Measurements from ENCODE around the gene EMX1. TPM values are rescaled to one million over a fixed set of nuclear protein-coding genes. Genes with fewer than 3 reads are reported as not detected.
"Not testable (repeated sequence)": the region's sequence is repeated elsewhere in the genome, so short reads cannot be mapped to it uniquely, and the experiment has no call there.

EMX1 gene
- total RNA-seq, 1 donor from 2014 or later: not detected

DNA sequence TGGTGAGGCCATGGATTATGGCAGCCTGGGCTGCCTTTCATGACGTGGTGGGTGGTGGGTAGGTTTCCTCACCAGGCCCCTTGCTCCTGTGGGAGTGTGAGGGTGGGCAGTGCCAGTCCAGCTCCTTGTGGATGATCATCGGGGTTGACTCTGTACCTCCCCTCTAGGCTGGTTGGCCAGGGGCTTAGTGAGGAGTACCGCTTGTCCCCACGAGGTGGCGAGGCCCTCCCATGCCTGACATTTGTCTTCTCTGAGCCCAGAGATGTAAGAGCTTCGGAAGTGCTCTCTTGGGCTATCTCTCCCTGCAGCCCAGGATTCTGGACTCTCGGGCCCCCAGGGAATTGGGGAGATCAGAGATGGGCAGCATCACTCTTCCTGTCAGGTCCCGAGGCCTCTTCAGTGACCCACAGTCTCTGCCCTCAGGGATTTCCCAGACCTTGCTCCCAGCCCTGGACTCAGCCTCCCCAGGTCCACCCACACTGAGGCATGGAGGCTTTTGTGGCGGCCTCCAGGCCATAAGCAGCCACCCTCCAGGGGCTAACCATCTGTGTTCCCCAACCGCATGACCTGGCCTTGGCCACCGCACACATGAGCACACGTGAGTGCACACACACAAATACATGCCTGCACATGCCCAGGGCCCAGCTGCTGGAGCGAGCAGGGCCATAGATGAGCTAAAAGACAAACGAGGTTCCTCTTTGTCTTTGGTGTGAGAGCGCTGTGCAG lies 23.6 kb upstream of the EMX1 start:
- Mint-ChIP-seq H3K4me1 (ENCODE audit: low read depth) (no peaks in the 10 kb centered on the region), H3K36me3 (ENCODE audit: low read depth) (no peaks in the 10 kb centered on the region), H3K4me3 (no peak overlapping the region), H3K9me3 (no peaks in the 10 kb centered on the region), H3K27ac (no peak overlapping the region), H3K27me3 (ENCODE audit: insufficient read depth) (peaks cover 23% of the 10 kb centered on the region)
- DNase-seq (ENCODE audit: low spot score): peak; percentile 16
- intact Hi-C loops (cut with micrococcal nuclease): loop anchor here (2.0 kb wide), 1 partner anchor 23 kb away; the partner anchor contains the start of gene EMX1

DNA sequence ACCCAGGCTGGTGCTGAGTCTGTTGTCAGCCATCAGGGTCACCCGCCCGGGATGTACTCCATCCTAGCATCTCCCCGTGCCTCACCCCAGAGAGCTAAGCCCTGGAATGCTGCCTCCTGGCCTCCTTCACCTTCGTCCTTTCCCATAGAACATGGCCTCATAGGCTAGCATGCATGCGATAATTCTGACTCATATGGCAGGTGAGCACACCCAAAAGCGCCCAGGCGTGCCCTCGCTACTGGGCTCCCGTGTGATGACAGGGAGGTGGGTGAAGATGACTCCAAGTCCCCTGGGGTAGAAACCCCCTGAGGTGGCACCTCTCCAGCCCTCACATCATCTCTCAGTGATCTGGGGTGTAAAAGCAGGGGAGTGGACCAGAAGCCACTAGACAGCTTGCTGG lies 22.8 kb upstream of the EMX1 start:
- intact Hi-C loops (cut with micrococcal nuclease): no loop called here
- no peak overlapping the region for H3K4me3 Mint-ChIP-seq
- H3K9me3 Mint-ChIP-seq: no peaks in the 10 kb centered on the region
- peaks cover 22% of the 10 kb centered on the region for H3K27me3 Mint-ChIP-seq (ENCODE audit: insufficient read depth)
- H3K4me1 Mint-ChIP-seq (ENCODE audit: low read depth): no peaks in the 10 kb centered on the region
- no peak for DNase-seq (ENCODE audit: low spot score)
- no peaks in the 10 kb centered on the region for H3K36me3 Mint-ChIP-seq (ENCODE audit: low read depth)
- no peak overlapping the region for H3K27ac Mint-ChIP-seq

DNA sequence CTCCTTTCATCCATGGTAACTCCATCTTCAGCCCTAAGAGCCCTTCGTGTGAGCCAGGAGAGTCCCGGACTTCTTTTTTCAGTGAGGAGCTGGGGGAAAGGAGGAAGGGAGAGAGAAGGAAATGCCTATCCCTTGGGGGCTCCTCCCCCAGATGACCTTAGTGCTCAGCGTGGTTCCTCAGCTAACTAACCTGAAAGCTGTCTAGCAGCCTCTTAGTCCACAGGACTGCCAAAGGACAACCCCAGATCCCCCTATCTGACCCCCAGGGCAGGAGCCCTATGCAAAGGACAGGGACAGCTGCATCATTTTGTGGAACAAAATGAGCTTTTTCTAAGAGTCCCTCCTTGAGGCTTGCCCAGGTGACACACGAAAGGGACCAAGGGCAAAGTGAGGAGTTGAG lies 22.2 kb upstream of the EMX1 start:
- Mint-ChIP-seq H3K27me3 (ENCODE audit: insufficient read depth) (peaks cover 18% of the 10 kb centered on the region), H3K4me1 (ENCODE audit: low read depth) (no peaks in the 10 kb centered on the region), H3K4me3 (no peak overlapping the region), H3K9me3 (no peaks in the 10 kb centered on the region), H3K36me3 (ENCODE audit: low read depth) (no peaks in the 10 kb centered on the region), H3K27ac (no peak overlapping the region)
- DNase-seq (ENCODE audit: low spot score): no peak
- intact Hi-C loops (cut with micrococcal nuclease): no loop called here

DNA sequence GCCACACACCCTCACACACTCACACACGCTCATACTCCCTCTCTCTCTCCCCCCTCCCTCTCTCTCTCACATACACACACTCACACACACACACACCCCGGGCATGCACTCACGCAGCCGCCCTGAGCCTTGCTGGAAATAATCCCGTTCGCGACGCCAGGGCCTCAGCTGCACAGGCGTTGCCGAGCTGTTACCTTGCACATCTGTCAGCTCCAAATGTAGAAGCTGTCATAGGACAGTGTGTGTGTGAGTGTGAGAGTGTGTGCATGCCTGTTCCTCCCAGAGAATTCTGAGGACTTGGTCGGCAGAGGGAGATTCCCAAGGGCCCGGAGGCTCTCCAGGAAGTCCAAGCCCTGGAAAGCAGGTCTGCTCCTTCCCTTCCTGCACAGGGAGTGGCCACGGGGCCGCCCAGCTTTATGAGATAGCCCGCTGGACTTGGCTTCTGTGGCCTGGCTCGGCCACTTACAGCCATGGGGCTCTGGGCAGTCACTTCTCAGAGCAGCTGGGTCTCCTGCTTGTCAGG lies 21.5 kb upstream of the EMX1 start:
- Mint-ChIP-seq H3K27ac (no peak overlapping the region), H3K4me3 (no peak overlapping the region), H3K4me1 (ENCODE audit: low read depth) (no peaks in the 10 kb centered on the region), H3K27me3 (ENCODE audit: insufficient read depth) (peaks cover 23% of the 10 kb centered on the region), H3K36me3 (ENCODE audit: low read depth) (no peaks in the 10 kb centered on the region), H3K9me3 (no peaks in the 10 kb centered on the region)
- intact Hi-C loops (cut with micrococcal nuclease): no loop called here
- no peak for DNase-seq (ENCODE audit: low spot score)

DNA sequence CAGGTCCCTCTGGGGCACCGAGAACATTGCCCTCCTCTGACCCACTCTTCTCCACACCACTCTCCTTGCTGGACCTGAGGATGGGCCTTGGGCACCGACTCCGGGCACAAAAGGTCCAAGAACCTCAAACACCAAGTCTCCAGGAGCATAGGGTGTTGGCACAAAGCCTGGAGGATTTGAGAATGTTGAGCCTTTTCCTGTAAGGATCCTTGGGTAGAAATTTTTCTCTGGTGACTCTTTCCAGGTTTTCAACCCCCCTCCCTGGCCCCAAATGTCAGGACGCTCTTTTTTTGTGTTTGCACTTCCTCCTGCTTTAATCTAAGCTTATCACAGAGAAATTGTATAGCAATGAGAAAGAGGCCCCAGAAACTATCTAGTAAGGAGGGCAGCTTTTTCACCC lies 20.9 kb upstream of the EMX1 start:
- H3K27me3 Mint-ChIP-seq (ENCODE audit: insufficient read depth): peaks cover 30% of the 10 kb centered on the region
- H3K36me3 Mint-ChIP-seq (ENCODE audit: low read depth): no peaks in the 10 kb centered on the region
- intact Hi-C loops (cut with micrococcal nuclease): no loop called here
- DNase-seq (ENCODE audit: low spot score): no peak
- no peaks in the 10 kb centered on the region for H3K4me1 Mint-ChIP-seq (ENCODE audit: low read depth)
- no peak overlapping the region for H3K27ac Mint-ChIP-seq
- H3K9me3 Mint-ChIP-seq: no peaks in the 10 kb centered on the region
- no peak overlapping the region for H3K4me3 Mint-ChIP-seq

DNA sequence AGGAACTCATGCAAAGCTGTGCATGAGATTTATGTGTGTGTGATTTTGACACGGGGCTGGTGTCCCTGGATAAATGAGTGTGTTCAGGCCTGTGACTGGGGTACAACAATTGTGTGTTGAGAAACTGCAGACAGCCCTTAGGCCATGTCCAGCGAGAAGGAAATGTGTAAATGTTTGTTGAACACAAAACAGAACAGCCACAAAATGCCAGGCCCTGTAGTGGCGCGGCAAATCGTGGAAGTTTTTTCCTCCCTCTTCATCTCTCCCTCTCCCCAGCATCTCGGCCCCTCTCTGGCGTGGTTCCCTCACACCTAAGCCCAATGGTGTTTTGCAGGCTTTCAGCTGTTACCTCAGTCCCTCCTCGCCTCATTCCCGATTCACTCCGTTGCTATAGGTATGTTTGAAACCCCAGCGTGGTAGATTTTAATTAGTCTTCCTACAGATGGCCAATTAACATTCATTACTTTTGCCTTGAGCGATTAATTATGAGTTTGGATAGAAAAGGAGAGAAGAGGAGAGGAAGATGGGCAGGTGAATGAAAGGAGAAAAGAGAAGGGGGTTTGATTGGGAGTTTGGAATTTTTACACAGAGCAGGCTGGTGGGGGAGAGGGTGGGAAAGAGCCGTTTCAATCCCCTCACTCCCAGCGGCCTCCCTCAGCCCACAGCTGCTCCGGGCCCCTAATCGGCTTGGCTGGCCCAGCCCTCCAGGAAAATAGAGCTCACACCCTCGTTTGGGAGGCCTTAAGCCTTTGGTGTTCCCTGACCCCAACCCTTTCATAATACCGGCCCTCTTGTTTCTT lies 19.3 kb upstream of the EMX1 start:
- peaks cover 36% of the 10 kb centered on the region for H3K27me3 Mint-ChIP-seq (ENCODE audit: insufficient read depth)
- H3K27ac Mint-ChIP-seq: no peak overlapping the region
- no peaks in the 10 kb centered on the region for H3K4me1 Mint-ChIP-seq (ENCODE audit: low read depth)
- H3K36me3 Mint-ChIP-seq (ENCODE audit: low read depth): no peaks in the 10 kb centered on the region
- no peak overlapping the region for H3K4me3 Mint-ChIP-seq
- intact Hi-C loops (cut with micrococcal nuclease): no loop called here
- H3K9me3 Mint-ChIP-seq: no peaks in the 10 kb centered on the region
- no peak for DNase-seq (ENCODE audit: low spot score)

DNA sequence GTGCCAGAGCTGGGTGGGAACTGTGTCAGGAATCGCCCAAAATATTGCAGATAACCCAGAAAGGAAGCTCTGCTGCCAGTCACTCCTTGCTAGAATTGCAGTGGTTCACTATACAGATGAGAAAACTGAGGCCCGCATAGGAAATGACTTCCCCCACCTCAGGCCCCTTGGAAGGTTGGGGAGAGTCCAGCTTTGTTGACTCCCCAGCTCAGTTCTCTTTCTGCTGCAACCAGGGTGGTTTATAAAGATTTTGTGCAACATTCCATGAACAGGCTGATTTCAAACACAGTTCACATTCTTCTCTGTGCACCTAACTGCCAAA lies 18.8 kb upstream of the EMX1 start:
- Mint-ChIP-seq H3K9me3 (no peaks in the 10 kb centered on the region), H3K27me3 (ENCODE audit: insufficient read depth) (peaks cover 40% of the 10 kb centered on the region), H3K36me3 (ENCODE audit: low read depth) (no peaks in the 10 kb centered on the region), H3K27ac (no peak overlapping the region), H3K4me1 (ENCODE audit: low read depth) (no peaks in the 10 kb centered on the region), H3K4me3 (no peak overlapping the region)
- intact Hi-C loops (cut with micrococcal nuclease): no loop called here
- DNase-seq (ENCODE audit: low spot score): no peak

DNA sequence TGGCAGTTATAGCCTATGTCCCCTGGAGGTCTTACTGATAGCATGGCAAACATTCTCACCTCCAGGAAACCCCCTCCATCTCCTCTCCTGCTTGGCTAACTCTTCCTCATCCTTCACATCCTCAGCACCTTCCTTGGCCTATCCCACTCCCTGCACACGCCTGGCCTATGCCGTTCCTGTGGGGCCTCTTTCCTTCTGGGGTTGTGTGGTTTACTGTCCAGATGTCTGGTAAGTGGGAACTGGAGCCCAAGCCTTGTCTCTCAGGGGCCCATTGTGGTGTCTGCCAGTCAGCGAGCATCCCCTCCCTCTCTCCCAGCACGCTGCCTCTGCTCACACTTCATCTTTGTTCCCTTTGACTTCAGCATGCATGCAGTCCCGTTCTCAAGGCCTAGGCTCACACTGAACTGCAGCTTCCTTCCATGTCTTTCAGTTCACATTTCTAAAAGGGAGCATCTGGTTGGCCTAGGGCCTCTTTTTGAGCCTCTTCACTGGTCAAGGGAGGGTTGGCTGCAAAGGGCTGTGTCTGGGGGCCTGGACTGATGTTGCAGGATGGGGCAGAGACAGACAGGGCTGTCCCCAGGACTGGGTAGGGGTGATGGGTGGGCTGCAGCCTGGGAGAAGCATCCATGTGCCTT lies 17.0 kb upstream of the EMX1 start:
- Mint-ChIP-seq H3K9me3 (no peaks in the 10 kb centered on the region), H3K36me3 (ENCODE audit: low read depth) (no peaks in the 10 kb centered on the region), H3K27me3 (ENCODE audit: insufficient read depth) (peaks cover 44% of the 10 kb centered on the region), H3K27ac (no peak overlapping the region), H3K4me1 (ENCODE audit: low read depth) (no peaks in the 10 kb centered on the region), H3K4me3 (no peak overlapping the region)
- intact Hi-C loops (cut with micrococcal nuclease): no loop called here
- DNase-seq (ENCODE audit: low spot score): no peak

DNA sequence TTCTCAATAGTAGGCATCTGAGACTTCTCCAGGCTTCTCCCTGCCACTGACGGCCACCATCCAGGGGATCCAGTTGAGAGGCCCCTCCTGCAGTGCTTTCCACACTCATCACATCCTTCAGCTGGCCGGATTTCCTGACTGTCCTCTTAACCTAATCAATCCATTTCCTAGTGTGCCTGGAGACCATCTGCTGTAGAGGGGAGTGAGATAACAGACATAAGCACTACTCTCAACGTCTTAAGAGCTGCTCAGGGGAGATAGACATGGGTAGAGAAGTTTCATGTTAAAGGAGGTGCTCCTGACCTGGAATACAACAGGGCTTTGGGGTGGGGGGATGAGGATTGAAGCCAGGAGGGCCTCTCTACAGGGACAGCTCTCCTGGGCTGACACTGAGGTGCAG lies 15.9 kb upstream of the EMX1 start:
- Mint-ChIP-seq H3K27ac (no peak overlapping the region), H3K36me3 (ENCODE audit: low read depth) (no peaks in the 10 kb centered on the region), H3K9me3 (no peaks in the 10 kb centered on the region), H3K4me3 (no peak overlapping the region), H3K4me1 (ENCODE audit: low read depth) (no peaks in the 10 kb centered on the region), H3K27me3 (ENCODE audit: insufficient read depth) (peaks cover 41% of the 10 kb centered on the region)
- intact Hi-C loops (cut with micrococcal nuclease): no loop called here
- no peak for DNase-seq (ENCODE audit: low spot score)

DNA sequence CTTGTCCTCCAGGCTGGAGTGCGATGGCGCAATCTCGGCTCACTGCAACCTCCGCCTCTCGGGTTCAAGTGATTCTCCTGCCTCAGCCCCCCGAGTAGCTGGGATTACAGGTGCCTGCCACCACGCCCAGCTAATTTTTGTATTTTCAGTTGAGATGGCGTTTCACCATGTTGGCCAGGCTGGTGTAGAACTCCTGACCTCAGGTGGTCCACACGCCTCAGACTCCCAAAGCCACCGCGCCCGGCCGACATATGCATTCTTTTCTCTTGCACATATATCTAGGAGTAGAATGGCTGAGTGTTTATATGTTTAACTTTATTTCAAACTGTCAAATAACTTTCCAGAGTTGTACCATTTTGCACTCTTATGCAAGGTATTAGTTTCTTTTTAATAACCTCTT lies 9.9 kb upstream of the EMX1 start:
- H3K4me1 Mint-ChIP-seq (ENCODE audit: low read depth); H3K9me3 Mint-ChIP-seq; H3K27ac Mint-ChIP-seq; H3K36me3 Mint-ChIP-seq (ENCODE audit: low read depth); DNase-seq (ENCODE audit: low spot score); intact Hi-C loops (cut with micrococcal nuclease); H3K4me3 Mint-ChIP-seq: not testable (repeated sequence)
- H3K27me3 Mint-ChIP-seq (ENCODE audit: insufficient read depth): peaks cover 58% of the 10 kb centered on the region

DNA sequence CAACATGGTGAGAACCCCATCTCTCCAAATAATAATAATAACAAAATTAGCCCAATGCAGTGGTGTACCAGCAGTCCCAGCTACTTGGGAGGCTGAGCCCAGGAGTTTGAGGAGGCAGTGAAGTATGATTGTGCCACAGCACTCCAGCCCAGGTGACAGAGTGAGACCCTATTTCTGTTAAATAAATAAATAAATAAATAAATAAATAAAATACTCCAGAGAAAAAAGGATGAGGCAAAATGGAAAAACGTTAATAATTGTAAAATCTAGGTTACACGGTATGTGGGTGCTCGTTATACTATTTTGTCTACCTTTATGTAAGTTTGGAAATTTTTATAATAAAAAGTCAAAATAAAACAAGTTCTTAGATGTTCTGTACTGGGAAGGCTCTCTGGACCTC lies 8.6 kb upstream of the EMX1 start:
- Mint-ChIP-seq H3K4me1 (ENCODE audit: low read depth) (no peaks in the 10 kb centered on the region), H3K4me3 (no peak overlapping the region), H3K9me3 (no peaks in the 10 kb centered on the region), H3K27me3 (ENCODE audit: insufficient read depth) (peaks cover 61% of the 10 kb centered on the region), H3K27ac (no peak overlapping the region), H3K36me3 (ENCODE audit: low read depth) (no peaks in the 10 kb centered on the region)
- DNase-seq (ENCODE audit: low spot score): no peak
- intact Hi-C loops (cut with micrococcal nuclease): no loop called here

DNA sequence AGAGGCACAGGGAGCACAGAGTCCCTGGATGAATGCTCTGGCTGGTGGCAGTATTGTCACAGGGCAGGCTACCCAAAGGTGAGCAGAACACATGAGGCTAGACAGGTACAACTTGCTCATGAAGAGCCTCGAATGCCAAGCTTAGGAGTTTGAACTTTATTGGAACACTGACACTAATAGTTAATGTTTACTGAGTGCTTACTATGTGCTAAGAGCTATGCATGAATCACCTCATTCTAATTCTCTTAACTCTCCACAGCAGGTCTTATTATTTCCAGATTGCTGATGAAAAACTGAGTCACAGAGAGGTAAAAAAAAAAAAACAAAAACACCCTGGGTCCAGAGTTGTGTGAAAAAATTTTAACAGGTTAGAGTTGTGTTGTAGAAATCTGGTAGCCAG lies 6.1 kb upstream of the EMX1 start:
- Mint-ChIP-seq H3K27me3 (ENCODE audit: insufficient read depth) (peaks cover 75% of the 10 kb centered on the region), H3K4me3 (no peak overlapping the region), H3K9me3 (no peaks in the 10 kb centered on the region), H3K27ac (no peak overlapping the region), H3K36me3 (ENCODE audit: low read depth) (no peaks in the 10 kb centered on the region), H3K4me1 (ENCODE audit: low read depth) (peaks cover 18% of the 10 kb centered on the region)
- intact Hi-C loops (cut with micrococcal nuclease): loop anchor here (10.0 kb wide), 1 partner anchor 384 kb away; the partner anchor contains the start of gene EGR4
- no peak for DNase-seq (ENCODE audit: low spot score)

Measured in activated T-helper 1 cell treated with anti-CD3 and anti-CD28 coated beads, Interleukin-12 subunit alpha, Interleukin-12 subunit beta, Interleukin-2, Interleukin-4 antibody, amounts not matched to agents 30 ng/mL and 10 ng/mL and 1 ng/mL, durations not matched to agents 14 hours and 24 hours and 36 hours (primary cell).